Raji (cell line): ENCODE measurements around the gene CEP250.

Experiments
- POLR2A ChIP-seq: IDR thresholded peaks from 2 replicates; pipeline ENCODE4 v1.6.1; 2011; ENCODE audit warnings: low read depth, low read length, control low read depth; ENCODE audit not compliant: insufficient read depth

Gene CEP250

GRCh38 chr20:35454881-35455609 is at the start of gene CEP250:
TSS of gene CEP250 (plus strand) at chr20:35455598. CDS start at chr20:35462368, 6,770 bp downstream.
- peak; percentile 59 for TF ChIP-seq POLR2A

- no peak for TF ChIP-seq POLR2A
Observed at GRCh38 chr20:35405775-35406174, 49.6 kb upstream of the CEP250 start.

- no peak for TF ChIP-seq POLR2A
Observed at GRCh38 chr20:35408270-35408669, 47.1 kb upstream of the CEP250 start.

- TF ChIP-seq POLR2A = no peak
Observed at GRCh38 chr20:35409542-35409941, 45.9 kb upstream of the CEP250 start.

GRCh38 chr20:35410613-35411012 is 44.8 kb upstream of the CEP250 start:
- TF ChIP-seq POLR2A = no peak

GRCh38 chr20:35421322-35421721 is 34.1 kb upstream of the CEP250 start:
- TF ChIP-seq POLR2A = no peak

- TF ChIP-seq POLR2A = no peak
Observed at GRCh38 chr20:35431621-35432429, 23.6 kb upstream of the CEP250 start.

GRCh38 chr20:35432430-35432735 is 23.0 kb upstream of the CEP250 start:
- no peak for TF ChIP-seq POLR2A

- TF ChIP-seq POLR2A = no peak
Observed at GRCh38 chr20:35433337-35433736, 22.1 kb upstream of the CEP250 start.

GRCh38 chr20:35434085-35435005 is 21.1 kb upstream of the CEP250 start:
- no peak for TF ChIP-seq POLR2A

GRCh38 chr20:35436177-35436573 is 19.2 kb upstream of the CEP250 start:
- TF ChIP-seq POLR2A = no peak

- TF ChIP-seq POLR2A = no peak
Observed at GRCh38 chr20:35437599-35437998, 17.8 kb upstream of the CEP250 start.

GRCh38 chr20:35443003-35443402 is 12.4 kb upstream of the CEP250 start:
- TF ChIP-seq POLR2A = no peak

- no peak for TF ChIP-seq POLR2A
Observed at GRCh38 chr20:35444226-35444625, 11.2 kb upstream of the CEP250 start.

GRCh38 chr20:35446356-35447078 is 8.9 kb upstream of the CEP250 start:
- no peak for TF ChIP-seq POLR2A
